ENCODE measurements around the gene FRAS1. TPM values are rescaled to one million over a fixed set of nuclear protein-coding genes. Genes with fewer than 3 reads are reported as not detected.

The FRAS1 gene
- total RNA-seq, 4 donors from 2014 or later, result 1.0 to 32.5 (median 3.3) TPM

DNA sequence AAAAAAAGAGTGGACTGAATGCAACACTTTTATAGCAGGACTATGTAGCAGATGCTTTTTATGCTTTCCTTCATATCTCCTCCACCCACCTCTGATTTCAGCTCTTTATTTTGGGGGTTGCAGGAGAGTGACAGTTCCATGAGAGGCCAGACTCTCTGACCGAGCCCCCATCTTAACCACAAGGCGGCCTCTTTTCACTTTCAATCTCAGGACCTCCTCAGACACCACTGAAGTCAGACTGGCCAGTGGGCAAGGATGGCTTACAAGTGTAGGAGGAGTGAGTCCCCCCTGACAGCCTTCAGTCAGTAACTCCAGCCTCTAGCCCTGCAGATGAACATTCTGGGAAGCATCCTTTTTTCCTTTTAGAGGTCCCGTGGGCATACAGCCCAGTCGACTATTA lies 140.8 kb downstream of the FRAS1 start:
- DNase-seq, result no peak
- Histone ChIP-seq H3K36me3 (no peaks in the 10 kb centered on the region), H3K9me3 (no peaks in the 10 kb centered on the region), H3K4me3 (no peak overlapping the region), H3K27ac (no peak overlapping the region), H3K27me3 (no peaks in the 10 kb centered on the region), H3K4me1 (no peaks in the 10 kb centered on the region)
- no peak for TF ChIP-seq POLR2A (IDR thresholded peaks at IDR 0.05)
- TF ChIP-seq, protein P1, sequence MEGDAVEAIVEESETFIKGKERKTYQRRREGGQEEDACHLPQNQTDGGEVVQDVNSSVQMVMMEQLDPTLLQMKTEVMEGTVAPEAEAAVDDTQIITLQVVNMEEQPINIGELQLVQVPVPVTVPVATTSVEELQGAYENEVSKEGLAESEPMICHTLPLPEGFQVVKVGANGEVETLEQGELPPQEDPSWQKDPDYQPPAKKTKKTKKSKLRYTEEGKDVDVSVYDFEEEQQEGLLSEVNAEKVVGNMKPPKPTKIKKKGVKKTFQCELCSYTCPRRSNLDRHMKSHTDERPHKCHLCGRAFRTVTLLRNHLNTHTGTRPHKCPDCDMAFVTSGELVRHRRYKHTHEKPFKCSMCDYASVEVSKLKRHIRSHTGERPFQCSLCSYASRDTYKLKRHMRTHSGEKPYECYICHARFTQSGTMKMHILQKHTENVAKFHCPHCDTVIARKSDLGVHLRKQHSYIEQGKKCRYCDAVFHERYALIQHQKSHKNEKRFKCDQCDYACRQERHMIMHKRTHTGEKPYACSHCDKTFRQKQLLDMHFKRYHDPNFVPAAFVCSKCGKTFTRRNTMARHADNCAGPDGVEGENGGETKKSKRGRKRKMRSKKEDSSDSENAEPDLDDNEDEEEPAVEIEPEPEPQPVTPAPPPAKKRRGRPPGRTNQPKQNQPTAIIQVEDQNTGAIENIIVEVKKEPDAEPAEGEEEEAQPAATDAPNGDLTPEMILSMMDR (IDR thresholded peaks at IDR 0.05), result no peak
- intact Hi-C loops (cut with DNase I; ENCODE audit: low total_unique reads), result no loop called here

DNA sequence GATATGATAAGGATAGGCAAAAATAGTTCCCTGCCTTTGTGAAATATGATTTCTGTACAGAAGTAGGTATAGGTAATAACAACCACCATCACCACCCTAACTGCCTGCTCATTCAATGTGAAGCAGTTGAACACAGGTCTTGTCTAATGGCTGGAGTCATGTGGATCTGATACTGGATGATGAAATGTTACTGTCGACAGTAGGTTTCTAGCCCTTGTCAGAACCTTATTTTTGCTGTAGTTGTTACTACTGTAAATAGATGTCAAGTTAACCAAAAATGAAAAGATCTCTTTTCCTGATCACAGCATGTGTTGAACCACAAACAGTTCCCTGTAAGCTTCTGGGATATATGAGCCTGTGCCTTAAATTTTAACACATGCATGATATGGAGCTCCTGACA lies 142.9 kb downstream of the FRAS1 start:
- no peak for TF ChIP-seq POLR2A (IDR thresholded peaks at IDR 0.05)
- TF ChIP-seq, protein P1 (IDR thresholded peaks at IDR 0.05), result no peak

GRCh38 chr4:78200949-78201348 lies 143.8 kb downstream of the FRAS1 start:
- Histone ChIP-seq H3K9me3 (no peaks in the 10 kb centered on the region), H3K36me3 (no peaks in the 10 kb centered on the region), H3K27me3 (no peaks in the 10 kb centered on the region), H3K27ac (no peak overlapping the region), H3K4me1 (no peaks in the 10 kb centered on the region), H3K4me3 (no peak overlapping the region)
- intact Hi-C loops (cut with DNase I; ENCODE audit: low total_unique reads), result no loop called here
- no peak for TF ChIP-seq POLR2A (IDR thresholded peaks at IDR 0.05)
- TF ChIP-seq, protein P1 (IDR thresholded peaks at IDR 0.05), result no peak
- no peak for DNase-seq

More for the DNA sequence above, 142.9 kb downstream of the FRAS1 start:
- Histone ChIP-seq H3K9me3 (no peaks in the 10 kb centered on the region), H3K27me3 (no peaks in the 10 kb centered on the region), H3K27ac (no peak overlapping the region), H3K4me1 (no peaks in the 10 kb centered on the region), H3K4me3 (no peak overlapping the region), H3K36me3 (no peaks in the 10 kb centered on the region)
- intact Hi-C loops (cut with DNase I; ENCODE audit: low total_unique reads), result no loop called here
- DNase-seq, result no peak

- TF ChIP-seq, protein P1 (IDR thresholded peaks at IDR 0.05), result no peak
- no peak for TF ChIP-seq POLR2A (IDR thresholded peaks at IDR 0.05)
- intact Hi-C loops (cut with DNase I; ENCODE audit: low total_unique reads), result no loop called here
Measured at GRCh38 chr4:78204176-78204575, 147.1 kb downstream of the FRAS1 start.

GRCh38 chr4:78205591-78205990 lies 148.5 kb downstream of the FRAS1 start:
- intact Hi-C loops (cut with DNase I; ENCODE audit: low total_unique reads), result no loop called here
- no peak for TF ChIP-seq POLR2A (IDR thresholded peaks at IDR 0.05)
- TF ChIP-seq, protein P1 (IDR thresholded peaks at IDR 0.05), result no peak
- no peaks in the 10 kb centered on the region for H3K27me3 ChIP-seq
- no peaks in the 10 kb centered on the region for H3K36me3 ChIP-seq
- H3K4me1 ChIP-seq, result no peaks in the 10 kb centered on the region
- no peak for DNase-seq
- H3K9me3 ChIP-seq, result no peaks in the 10 kb centered on the region
- no peak overlapping the region for H3K4me3 ChIP-seq
- no peak overlapping the region for H3K27ac ChIP-seq

More at GRCh38 chr4:78204176-78204575, 147.1 kb downstream of the FRAS1 start:
- DNase-seq, result no peak
- H3K9me3 ChIP-seq, result no peaks in the 10 kb centered on the region
- H3K27ac ChIP-seq, result no peak overlapping the region
- no peaks in the 10 kb centered on the region for H3K27me3 ChIP-seq
- H3K4me3 ChIP-seq, result no peak overlapping the region
- H3K4me1 ChIP-seq, result no peaks in the 10 kb centered on the region
- no peaks in the 10 kb centered on the region for H3K36me3 ChIP-seq

Data from uterus (tissue), 4 donors.